Kidney (tissue), 14 donors: ENCODE results near the gene IFI44L. TPM values are rescaled to one million over a fixed set of nuclear protein-coding genes. Genes with fewer than 3 reads are reported as not detected.

Experiments used
- DNase-seq, 5 donors: peaks; one replicate each; pipeline ENCODE4 v3.0.0-alpha.2; 2013 to 2020
- FAIRE-seq: peaks from 2 replicates; lab custom pipeline; 2012; peaks lifted over from hg19 to GRCh38; lab: Jason Lieb, UNC
- H3K27ac ChIP-seq, 2 donors: one replicate each; pipeline ENCODE4 v1.7.0; 2013; ENCODE audit warnings: low read depth in 2 of 2, low read length in 2 of 2, inconsistent platforms in 1 of 2
- H3K27me3 ChIP-seq: one replicate; pipeline ENCODE4 v1.7.1; 2013; ENCODE audit warnings: low read length, inconsistent platforms; ENCODE audit not compliant: control insufficient read depth, insufficient read depth
- H3K36me3 ChIP-seq, 3 donors: one replicate each; pipeline versions ENCODE4 v1.7.0 to v1.7.1; 2013; ENCODE audit warnings: low read length in 3 of 3, control low read depth in 1 of 3, inconsistent platforms in 1 of 3; ENCODE audit not compliant: insufficient read depth in 3 of 3, control insufficient read depth in 2 of 3
- H3K4me1 ChIP-seq, 3 donors: one replicate each; pipeline versions ENCODE4 v1.7.0 to v1.7.1; 2013; ENCODE audit warnings: low read length in 3 of 3, inconsistent platforms in 1 of 3, low read depth in 1 of 3; ENCODE audit not compliant: control insufficient read depth in 2 of 3, insufficient read depth in 2 of 3
- H3K4me3 ChIP-seq, 3 donors: one replicate each; pipeline versions ENCODE4 v1.7.0 to v1.8.1; 2013; ENCODE audit warnings: low read length in 3 of 3, control low read depth in 1 of 3, inconsistent platforms in 1 of 3
- H3K9ac ChIP-seq, 3 donors: one replicate each; pipeline versions ENCODE4 v1.7.0 to v1.7.1; 2013; ENCODE audit warnings: low read length in 3 of 3, control low read depth in 1 of 3, inconsistent platforms in 1 of 3
- H3K9me3 ChIP-seq, 3 donors: one replicate each; pipeline versions ENCODE4 v1.7.0 to v1.7.1; 2013; ENCODE audit warnings: low read length in 3 of 3, control low read depth in 1 of 3, inconsistent platforms in 1 of 3; ENCODE audit not compliant: control insufficient read depth in 2 of 3, insufficient read depth in 1 of 3
- CTCF ChIP-seq: IDR thresholded peaks from 3 replicates; pipeline ENCODE4 v1.5.1; 2012; ENCODE audit warnings: mild to moderate bottlenecking, moderate library complexity, borderline replicate concordance; ENCODE audit not compliant: insufficient read depth; ENCODE audit errors: extremely low read depth
- intact Hi-C: fragments of 100-400 bp; cut with DNase I; formaldehyde crosslinking; loops from one replicate; pipeline ENCODE4 v1.11.1; 2022
- polyA plus RNA-seq: library from polyadenylated mRNA; stranded (reverse); fragments of 350-450 nt; fragmentation: Illumina TruSeq; extraction: RNeasy Lipid Tissue Mini Kit (QIAGEN cat#74804); gene quantifications from one replicate; pipeline ENCODE4 v1.2.3, GENCODE V29; 2014; ENCODE audit warnings: low read depth, low replicate concordance; ENCODE audit not compliant: insufficient read depth
- total RNA-seq: library from RNA; stranded (reverse); fragmentation: NEBNext Ultra II Directional; extraction: Animal tissue kit (Norgen Biotek cat#: 25700); gene quantifications from one replicate; pipeline ENCODE4 v1.2.1, GENCODE V29; 2021
- donor health status: control.
- donor health status: control.
- donor health status: control.
- donor health status: control.
- donor health status: control.
- donor health status: DM: yes; HTN: yes; CAD: no.
- donor health status: Normal renal cell carcinoma (clear cell type).

IFI44L gene
- total and polyA plus RNA-seq, 2 donors from 2014 or later: 5.7 to 20.6 TPM

GRCh38 chr1:78601068-78601467, 19.2 kb upstream of the IFI44L start:
- intact Hi-C loops: loop anchor here (10.0 kb wide), 1 partner anchor 466 kb away; no protein-coding TSS in a partner anchor
- no peak for FAIRE-seq

GRCh38 chr1:78603206-78603605, 17.0 kb upstream of the IFI44L start:
- no peak for FAIRE-seq
- intact Hi-C loops: loop anchor here (10.0 kb wide), 1 partner anchor 468 kb away; no protein-coding TSS in a partner anchor
- Histone ChIP-seq H3K27me3 (no peaks in the 10 kb centered on the region), H3K9me3 (no peaks in the 10 kb centered on the region), H3K4me1 (no peaks in the 10 kb centered on the region), H3K4me3 (no peak overlapping the region), H3K36me3 (no peaks in the 10 kb centered on the region), H3K27ac (no peak overlapping the region), H3K9ac (no peak overlapping the region)
- no peak for DNase-seq
- no peak for TF ChIP-seq CTCF

More at GRCh38 chr1:78601068-78601467, 19.2 kb upstream of the IFI44L start:
- TF ChIP-seq CTCF: no peak
- H3K27ac ChIP-seq: no peak overlapping the region
- no peaks in the 10 kb centered on the region for H3K4me1 ChIP-seq
- no peaks in the 10 kb centered on the region for H3K27me3 ChIP-seq
- no peaks in the 10 kb centered on the region for H3K9me3 ChIP-seq
- H3K4me3 ChIP-seq: no peak overlapping the region
- no peaks in the 10 kb centered on the region for H3K36me3 ChIP-seq
- H3K9ac ChIP-seq: no peak overlapping the region
- DNase-seq: no peak

GRCh38 chr1:78604643-78605042, 15.6 kb upstream of the IFI44L start:
- no peak for TF ChIP-seq CTCF
- no peak overlapping the region for H3K27ac ChIP-seq
- no peaks in the 10 kb centered on the region for H3K27me3 ChIP-seq
- no peaks in the 10 kb centered on the region for H3K4me1 ChIP-seq
- DNase-seq (no peak), FAIRE-seq (no peak)
- no peaks in the 10 kb centered on the region for H3K9me3 ChIP-seq
- H3K9ac ChIP-seq: no peak overlapping the region
- no peaks in the 10 kb centered on the region for H3K36me3 ChIP-seq
- H3K4me3 ChIP-seq: no peak overlapping the region
- intact Hi-C loops: loop anchor here (10.0 kb wide), 1 partner anchor 470 kb away; no protein-coding TSS in a partner anchor

- Histone ChIP-seq H3K9ac (no peak overlapping the region), H3K4me1 (no peaks in the 10 kb centered on the region), H3K27me3 (no peaks in the 10 kb centered on the region), H3K36me3 (no peaks in the 10 kb centered on the region), H3K4me3 (no peak overlapping the region), H3K9me3 (no peaks in the 10 kb centered on the region), H3K27ac (no peak overlapping the region)
- no peak for TF ChIP-seq CTCF
- FAIRE-seq: no peak
- no peak for DNase-seq
- intact Hi-C loops: loop anchor here (10.0 kb wide), 1 partner anchor 471 kb away; no protein-coding TSS in a partner anchor
Measured at GRCh38 chr1:78606274-78606673, 14.0 kb upstream of the IFI44L start.
